OCI-LY7 (cell line): ENCODE results near the gene EGFL7. TPM values are rescaled to one million over a fixed set of nuclear protein-coding genes. Genes with fewer than 3 reads are reported as not detected.

Experiments used
- BruUV-seq: library from RNA; stranded (reverse); fragments of 400-500 nt; replicated peaks from 2 replicates; lab custom pipeline; 2021; lab: Mats Ljungman, UMichigan
- CTCF ChIA-PET: fragments of 300-600 bp; sonication (Branson Sonifier 250); formaldehyde crosslinking; loops from one replicate; lab custom pipeline; 2022; ENCODE audit warnings: antibody characterized with exemption; ENCODE audit not compliant: unreplicated experiment; lab: Charles Lee
- POLR2A ChIA-PET: fragments of 300-600 bp; sonication (Branson Sonifier 250); formaldehyde crosslinking; loops from one replicate; lab custom pipeline; 2022; ENCODE audit warnings: antibody characterized with exemption; lab: Charles Lee
- DNase-seq: peaks from one replicate; pipeline ENCODE4 v3.0.0-alpha.2; 2015; ENCODE audit warnings: low spot score
- H2AFZ ChIP-seq: fragments of 200-600 bp; sonication (generic), shearing (Covaris generic); 2 replicates; pipeline ENCODE4 v1.6.1; 2014; ENCODE audit warnings: mild to moderate bottlenecking, antibody characterized with exemption, low read length, moderate library complexity
- H3K27ac ChIP-seq: fragments of 200-600 bp; sonication (generic); 2 replicates; pipeline ENCODE4 v1.5.1; 2014; ENCODE audit warnings: mixed run types, low read depth, mild to moderate bottlenecking, moderate library complexity, low read length, inconsistent platforms; ENCODE audit not compliant: poor library complexity, severe bottlenecking
- H3K36me3 ChIP-seq: fragments of 200-600 bp; sonication (generic); 2 replicates; pipeline ENCODE4 v1.6.1; 2014; ENCODE audit warnings: mild to moderate bottlenecking, antibody characterized with exemption, low read length, moderate library complexity, mixed read lengths; ENCODE audit not compliant: insufficient read depth
- H3K4me1 ChIP-seq: fragments of 200-600 bp; sonication (generic); 2 replicates; pipeline ENCODE4 v1.5.1; 2014; ENCODE audit warnings: mild to moderate bottlenecking, low read length; ENCODE audit not compliant: insufficient read depth, poor library complexity, severe bottlenecking
- H3K4me2 ChIP-seq: fragments of 200-600 bp; sonication (generic); 2 replicates; pipeline ENCODE4 v1.6.1; 2014; ENCODE audit warnings: mild to moderate bottlenecking, low read length
- H3K4me3 ChIP-seq: fragments of 200-600 bp; sonication (generic); 2 replicates; pipeline ENCODE4 v1.5.1; 2014; ENCODE audit warnings: mild to moderate bottlenecking, low read depth, low read length; ENCODE audit not compliant: poor library complexity, severe bottlenecking
- H3K79me2 ChIP-seq: fragments of 200-600 bp; sonication (generic); 2 replicates; pipeline ENCODE4 v1.6.1; 2016; ENCODE audit warnings: low read depth, mild to moderate bottlenecking, low read length, moderate library complexity, mixed read lengths; ENCODE audit not compliant: insufficient read depth
- H3K9me2 ChIP-seq: fragments of 200-600 bp; sonication (generic); 2 replicates; pipeline ENCODE4 v1.6.1; 2016; ENCODE audit warnings: mild to moderate bottlenecking, low read length, mixed read lengths; ENCODE audit not compliant: insufficient read depth
- H3K9me3 ChIP-seq: fragments of 200-600 bp; sonication (generic); 2 replicates; pipeline ENCODE4 v1.6.1; 2014; ENCODE audit warnings: mild to moderate bottlenecking, mixed run types, low read length, mixed read lengths
- H4K20me1 ChIP-seq: fragments of 200-600 bp; sonication (generic); 2 replicates; pipeline ENCODE4 v1.6.1; 2014; ENCODE audit warnings: mild to moderate bottlenecking, antibody characterized with exemption, low read length, moderate library complexity, mixed read lengths; ENCODE audit not compliant: insufficient read depth
- CTCF ChIP-seq: fragments of 200-600 bp; sonication (generic); conservative IDR thresholded peaks from 2 replicates; pipeline ENCODE4 v1.5.1; 2014; ENCODE audit warnings: mild to moderate bottlenecking, antibody characterized with exemption, low read length, moderate library complexity, mixed read lengths
- EZH2phosphoT487 ChIP-seq: fragments of 200-600 bp; sonication (generic); IDR thresholded peaks from 2 replicates; pipeline ENCODE4 v1.6.1; 2018; ENCODE audit warnings: low read depth, borderline replicate concordance, mild to moderate bottlenecking, mixed run types, antibody characterized with exemption, low read length, moderate library complexity, mixed read lengths
- intact Hi-C: fragments of 100-400 bp; cut with micrococcal nuclease; formaldehyde crosslinking; loops from one replicate; pipeline ENCODE4 v1.10.0; 2022; ENCODE audit not compliant: unreplicated experiment
- total RNA-seq, 2 experiments: library from RNA; depleted of rRNA in 1 of 2; stranded (reverse); fragments of >200 nt in 1 of 2; shearing (Covaris generic) in 1 of 2; gene quantifications; 2 replicates each; pipeline ENCODE4 v1.2.3, GENCODE V29; 2014 to 2022

The EGFL7 gene
- total RNA-seq, 2 experiments from 2014 or later, result not detected

GRCh38 chr9:136697146-136697820 is 34.6 kb downstream of the EGFL7 start:
- CTCF ChIA-PET, result no interaction called here
- no peaks in the 10 kb centered on the region for H3K9me3 ChIP-seq
- no peak overlapping the region for H3K27ac ChIP-seq
- H4K20me1 ChIP-seq, result no peaks in the 10 kb centered on the region
- DNase-seq, result no peak
- no TSS peak for BruUV-seq
- H3K4me2 ChIP-seq, result no peak overlapping the region
- POLR2A ChIA-PET, result interaction anchor here (0.6 kb wide), 1 partner anchor 23 kb away, joined by 5 read pairs; no protein-coding TSS in a partner anchor
- no peak overlapping the region for H3K4me3 ChIP-seq
- intact Hi-C loops, result no loop called here
- no peak for TF ChIP-seq CTCF
- no peak for TF ChIP-seq EZH2phosphoT487
- no peaks in the 10 kb centered on the region for H3K9me2 ChIP-seq
- no peaks in the 10 kb centered on the region for H3K79me2 ChIP-seq
- H3K36me3 ChIP-seq, result no peaks in the 10 kb centered on the region
- no peak overlapping the region for H2AFZ ChIP-seq
- peaks cover 8% of the 10 kb centered on the region for H3K4me1 ChIP-seq

DNA sequence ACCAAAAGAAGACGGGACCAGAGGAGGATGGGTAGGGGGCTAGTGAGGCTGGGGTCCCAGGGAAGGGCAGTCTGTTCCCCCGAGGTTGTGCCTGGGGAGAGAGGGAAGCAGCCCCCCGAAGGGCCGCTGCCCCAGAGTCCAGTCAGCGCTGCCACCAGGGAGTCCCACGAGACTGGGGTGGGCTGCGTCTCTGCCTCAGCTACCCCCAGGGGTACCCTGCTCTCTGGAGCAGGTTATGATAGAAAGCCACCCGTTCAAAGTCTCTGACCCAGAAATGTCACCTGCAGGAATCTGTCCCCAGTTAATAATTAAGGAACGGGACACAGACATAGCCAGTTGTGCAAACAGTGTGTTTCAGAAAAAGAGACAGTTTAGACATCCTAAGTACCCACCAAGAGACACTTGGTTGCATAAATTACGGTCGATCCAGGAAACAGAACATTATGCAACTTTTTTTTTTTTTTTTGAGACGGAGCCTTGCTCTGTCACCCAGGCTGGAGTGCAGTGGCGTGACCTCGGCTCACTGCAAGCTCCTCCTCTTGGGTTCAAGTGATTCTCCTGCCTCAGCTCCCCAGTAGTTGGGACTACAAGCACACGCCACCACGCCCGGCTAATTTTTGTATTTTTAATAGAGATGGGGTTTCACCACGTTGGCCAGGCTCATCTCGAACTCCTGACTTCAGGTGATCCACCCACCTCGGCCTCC is 35.3 kb downstream of the EGFL7 start:
- H3K4me1 ChIP-seq, result peaks cover 8% of the 10 kb centered on the region
- H3K27ac ChIP-seq, result no peak overlapping the region
- H4K20me1 ChIP-seq, result no peaks in the 10 kb centered on the region
- no peaks in the 10 kb centered on the region for H3K36me3 ChIP-seq
- H3K9me3 ChIP-seq, result no peaks in the 10 kb centered on the region
- no peak for DNase-seq
- H3K9me2 ChIP-seq, result no peaks in the 10 kb centered on the region
- TF ChIP-seq CTCF (no peak), EZH2phosphoT487 (no peak)
- POLR2A ChIA-PET, result interaction anchor here (0.6 to 0.7 kb wide), 3 partner anchors 12 to 22 kb away, joined by 3 to 5 read pairs (median 3); no protein-coding TSS in a partner anchor
- H2AFZ ChIP-seq, result no peak overlapping the region
- no peak overlapping the region for H3K4me2 ChIP-seq
- H3K4me3 ChIP-seq, result no peak overlapping the region
- no peaks in the 10 kb centered on the region for H3K79me2 ChIP-seq
- no TSS peak for BruUV-seq
- intact Hi-C loops, result no loop called here
- CTCF ChIA-PET, result no interaction called here
